Glomerular endothelial cell (primary cell): ENCODE measurements around the gene SP1. TPM values are rescaled to one million over a fixed set of nuclear protein-coding genes. Genes with fewer than 3 reads are reported as not detected.
"Not testable (repeated sequence)": the region's sequence is repeated elsewhere in the genome, so short reads cannot be mapped to it uniquely, and the experiment has no call there.

Experiments used
- DNase-seq: peaks from one replicate; pipeline ENCODE4 v3.0.0-alpha.2; 2011; ENCODE audit warnings: low read depth, low spot score; ENCODE audit errors: extremely low read depth
- total RNA-seq: library from RNA; depleted of rRNA; stranded (reverse); fragments of >200 nt; gene quantifications from 2 replicates; pipeline ENCODE4 v1.2.3, GENCODE V29; 2015

Gene SP1
- total RNA-seq, 1 donor from 2014 or later = 39.0 TPM

DNA sequence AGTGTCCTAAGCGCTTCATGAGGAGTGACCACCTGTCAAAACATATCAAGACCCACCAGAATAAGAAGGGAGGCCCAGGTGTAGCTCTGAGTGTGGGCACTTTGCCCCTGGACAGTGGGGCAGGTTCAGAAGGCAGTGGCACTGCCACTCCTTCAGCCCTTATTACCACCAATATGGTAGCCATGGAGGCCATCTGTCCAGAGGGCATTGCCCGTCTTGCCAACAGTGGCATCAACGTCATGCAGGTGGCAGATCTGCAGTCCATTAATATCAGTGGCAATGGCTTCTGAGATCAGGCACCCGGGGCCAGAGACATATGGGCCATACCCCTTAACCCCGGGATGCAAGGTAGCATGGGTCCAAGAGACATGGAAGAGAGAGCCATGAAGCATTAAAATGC, 31.0 kb downstream of the SP1 start:
- no peak for DNase-seq

- DNase-seq = no peak
Observed at GRCh38 chr12:53413485-53414204, 33.7 kb downstream of the SP1 start.

DNA sequence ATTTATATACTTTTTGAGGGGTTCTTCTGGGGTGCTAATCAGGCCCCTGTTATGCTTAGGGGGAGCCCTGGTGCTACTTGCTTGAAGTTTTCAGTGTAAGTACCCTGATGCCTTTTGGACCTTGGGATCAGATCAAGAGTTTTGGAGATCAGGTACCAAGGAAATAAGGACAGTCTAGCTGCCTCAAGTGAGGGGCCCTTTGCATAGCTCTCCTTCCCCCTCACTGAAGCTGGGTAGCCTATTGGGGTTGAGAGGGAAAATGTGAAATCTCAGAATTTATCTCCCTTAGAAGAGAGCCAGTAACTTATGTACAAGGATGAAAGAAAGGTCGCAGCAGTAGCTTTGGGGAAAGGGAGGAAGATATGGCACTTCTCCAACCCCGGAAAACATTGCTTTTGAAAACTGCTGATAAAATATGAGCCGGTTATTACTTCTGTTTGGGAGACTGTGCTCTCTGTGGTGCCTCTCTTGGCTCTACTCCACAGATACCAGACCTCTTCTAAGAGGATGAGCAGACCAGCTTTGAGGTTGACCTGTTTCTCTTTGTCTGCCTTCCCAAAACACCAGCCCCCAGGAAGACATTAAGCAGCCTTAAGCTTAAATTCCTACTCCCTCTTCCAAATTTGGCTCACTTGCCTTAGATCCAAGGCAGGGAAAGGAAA, 34.9 kb downstream of the SP1 start:
- DNase-seq = no peak

DNA sequence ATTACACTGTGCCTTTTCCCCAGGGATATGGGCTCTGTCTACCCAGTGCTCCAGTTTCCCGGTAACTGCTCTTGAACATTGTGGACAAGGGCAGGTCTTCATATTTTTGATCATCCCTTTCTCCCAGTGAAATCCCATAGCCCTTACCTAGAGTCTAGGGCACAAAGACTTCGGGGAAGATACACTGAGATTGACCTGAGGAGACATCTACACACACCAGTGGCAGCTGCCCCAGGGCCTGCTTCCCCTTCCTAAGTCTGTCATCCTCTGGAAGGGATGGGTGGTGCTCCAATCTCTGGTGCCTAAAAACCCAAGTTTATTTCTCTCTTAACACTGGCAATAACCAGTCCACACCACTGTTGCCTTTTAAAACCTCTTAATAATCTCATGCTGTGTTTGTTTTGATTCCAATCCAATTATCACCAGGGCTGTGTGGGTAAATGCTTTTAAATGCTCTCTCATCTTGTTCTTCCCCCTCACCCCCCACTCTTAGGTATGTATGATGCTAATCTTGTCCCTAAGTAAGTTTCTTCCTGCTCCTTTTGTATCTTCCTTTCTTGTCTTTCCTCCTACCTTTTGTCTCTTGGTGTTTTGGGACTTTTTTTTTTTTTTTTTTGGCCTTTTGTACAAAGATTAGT, 35.9 kb downstream of the SP1 start:
- not testable (repeated sequence) for DNase-seq

DNA sequence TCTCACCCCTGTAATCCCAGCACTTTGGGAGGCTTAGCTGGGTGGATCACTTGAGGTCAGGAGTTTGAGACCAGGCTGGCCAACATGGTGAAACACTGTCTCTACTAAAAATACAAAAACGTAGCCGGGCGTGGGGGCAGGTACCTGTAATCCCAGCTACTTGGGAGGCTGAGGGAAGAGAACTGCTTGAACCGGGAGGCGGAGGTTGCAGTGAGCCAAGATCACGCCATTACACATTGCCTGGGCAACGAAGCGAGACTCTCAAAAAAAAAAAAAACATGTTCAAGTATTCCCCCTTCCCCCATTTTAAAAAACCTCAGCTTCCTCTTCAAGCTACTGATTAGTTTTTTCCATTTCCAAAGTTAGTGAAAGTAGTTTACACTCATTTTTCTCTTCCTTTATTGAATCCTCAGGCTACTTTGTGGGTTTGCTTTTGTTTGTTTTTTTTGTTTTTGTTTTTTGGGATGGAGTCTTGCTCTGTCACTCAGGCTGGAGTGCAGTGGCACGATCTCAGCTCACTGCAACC, 37.4 kb downstream of the SP1 start:
- not testable (repeated sequence) for DNase-seq

DNA sequence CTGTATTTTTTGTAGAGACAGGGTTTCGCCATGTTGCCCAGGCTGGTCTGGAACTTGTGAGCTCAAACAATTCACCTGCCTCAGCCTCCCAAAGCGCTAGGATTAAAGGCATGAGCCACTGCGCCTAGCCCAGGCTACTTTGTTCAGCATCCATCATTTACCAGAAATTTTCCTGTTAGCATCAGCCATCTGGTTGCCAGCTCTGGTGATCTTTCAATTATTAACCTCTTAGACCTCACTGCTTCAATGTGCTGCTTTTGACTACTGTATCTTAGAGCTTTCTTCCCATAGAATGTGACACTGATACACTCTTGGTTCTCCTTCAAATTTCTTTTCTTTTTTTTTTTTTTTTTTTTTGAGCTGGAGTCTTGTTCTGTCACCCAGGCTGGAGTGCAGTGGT, 38.2 kb downstream of the SP1 start:
- DNase-seq = no peak

DNA sequence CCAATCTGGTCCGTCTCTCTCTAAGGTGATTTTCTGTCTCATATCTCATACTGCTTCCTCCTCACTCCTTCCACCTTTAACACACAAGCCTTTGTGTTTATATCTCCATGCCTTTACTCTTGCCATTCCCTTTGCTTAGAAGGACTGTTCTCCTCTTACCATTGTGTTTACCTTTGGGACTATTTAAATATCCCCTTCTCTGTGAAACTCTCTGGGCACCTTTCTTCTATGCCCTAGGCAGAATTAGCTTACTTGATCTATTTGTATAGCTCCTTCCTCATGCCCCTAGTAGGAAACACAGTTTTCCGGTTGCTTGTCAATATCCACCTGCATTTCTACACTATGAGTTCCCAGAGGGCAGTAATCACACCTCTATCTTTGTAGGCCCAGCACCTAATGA, 39.8 kb downstream of the SP1 start:
- no peak for DNase-seq

DNA sequence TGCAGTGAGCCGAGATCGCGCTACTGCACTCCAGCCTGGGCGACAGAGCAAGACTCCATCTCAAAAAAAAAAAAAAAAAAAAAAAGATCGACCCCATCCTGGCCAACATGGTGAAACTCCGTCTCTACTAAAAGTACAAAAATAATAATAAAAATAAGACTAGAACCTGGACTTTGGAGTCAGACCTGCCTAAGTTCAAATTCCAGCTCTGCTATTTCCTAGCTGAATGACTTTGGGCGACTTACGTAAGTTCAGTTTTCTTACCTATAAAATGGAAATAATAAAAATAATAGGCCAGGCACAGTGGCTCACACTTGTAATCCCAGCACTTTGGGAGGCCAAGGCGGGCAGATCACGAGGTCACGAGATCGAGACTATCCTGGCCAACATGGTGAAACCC, 42.3 kb downstream of the SP1 start:
- DNase-seq = not testable (repeated sequence)

- DNase-seq = no peak
Observed at GRCh38 chr12:53423597-53423996, 43.6 kb downstream of the SP1 start, which contains the start of gene AMHR2. TSS of gene AMHR2 (plus strand) at chr12:53423855. CDS start at chr12:53423935, 80 bp downstream.

- no peak for DNase-seq
Observed at GRCh38 chr12:53424626-53425514, 44.9 kb downstream of the SP1 start.

DNA sequence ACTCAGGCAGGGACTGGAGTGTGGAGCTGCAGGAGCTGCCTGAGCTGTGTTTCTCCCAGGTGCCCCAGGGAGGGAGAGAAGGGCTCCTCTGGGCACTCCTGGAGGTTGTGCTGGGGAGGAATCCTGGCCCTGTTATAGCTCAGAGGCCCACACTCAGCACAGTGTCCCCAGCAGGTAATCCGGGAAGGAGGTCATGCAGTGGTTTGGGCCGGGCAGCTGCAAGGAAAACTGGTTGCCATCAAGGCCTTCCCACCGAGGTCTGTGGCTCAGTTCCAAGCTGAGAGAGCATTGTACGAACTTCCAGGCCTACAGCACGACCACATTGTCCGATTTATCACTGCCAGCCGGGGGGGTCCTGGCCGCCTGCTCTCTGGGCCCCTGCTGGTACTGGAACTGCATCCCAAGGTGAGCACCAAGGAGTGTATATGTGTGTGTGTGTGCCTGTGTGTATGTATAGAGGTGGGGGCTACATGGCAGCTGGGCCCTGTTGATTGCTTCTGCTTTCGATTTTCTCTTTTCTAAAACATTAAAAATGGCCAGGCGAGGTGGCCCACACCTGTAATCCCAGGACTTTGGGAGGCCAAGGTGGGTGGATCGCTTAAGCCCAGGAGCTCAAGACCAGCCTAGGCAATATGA, 45.7 kb downstream of the SP1 start:
- no peak for DNase-seq

DNA sequence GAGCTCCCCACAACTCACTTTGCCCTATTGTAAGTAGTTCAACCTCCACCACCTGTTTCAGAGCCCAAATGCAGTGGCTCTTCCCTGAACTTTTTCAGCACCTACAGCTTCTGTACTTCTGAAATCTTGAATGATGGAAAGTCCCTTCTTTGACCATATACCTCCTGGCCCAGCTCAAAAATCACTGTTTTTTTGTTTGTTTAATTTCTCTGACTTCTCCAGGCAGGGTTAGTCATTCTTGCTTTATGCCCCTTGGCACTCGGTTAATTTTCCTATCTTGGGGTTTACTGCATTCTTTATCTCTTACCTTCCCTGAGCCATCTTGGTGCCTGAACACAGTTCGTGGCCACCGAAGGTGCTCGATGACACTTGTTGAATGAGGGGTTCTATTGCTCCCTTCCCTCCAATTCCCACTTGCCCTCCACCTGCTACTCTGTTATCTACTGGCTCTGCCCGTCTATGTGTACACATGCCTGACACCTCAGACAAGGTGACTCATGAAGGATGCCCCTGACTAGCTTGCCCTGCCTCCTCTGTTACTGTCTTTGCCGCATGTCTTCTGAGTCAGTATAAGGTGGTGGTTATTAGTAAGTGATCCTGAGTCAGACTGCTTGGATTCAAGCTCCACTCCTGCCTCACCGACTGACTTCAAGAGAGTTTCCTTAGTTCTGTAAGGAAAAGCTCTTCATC, 48.1 kb downstream of the SP1 start:
- DNase-seq = no peak

- DNase-seq = no peak
Observed at GRCh38 chr12:53428741-53429140, 48.8 kb downstream of the SP1 start.

DNA sequence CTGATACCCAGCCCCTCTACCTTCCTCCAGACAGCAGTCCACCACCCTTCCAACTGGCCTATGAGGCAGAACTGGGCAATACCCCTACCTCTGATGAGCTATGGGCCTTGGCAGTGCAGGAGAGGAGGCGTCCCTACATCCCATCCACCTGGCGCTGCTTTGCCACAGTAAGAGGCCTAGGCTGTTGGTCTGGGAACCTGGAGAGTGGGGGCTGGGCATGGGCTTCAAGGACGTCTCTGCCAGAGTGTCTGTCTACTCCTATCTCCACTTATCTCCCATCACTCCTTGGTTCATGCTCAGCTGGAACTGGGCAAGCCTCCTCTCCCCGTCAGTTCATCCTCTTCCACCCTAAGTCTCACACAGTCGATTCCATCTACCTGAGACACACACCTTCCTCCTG, 50.1 kb downstream of the SP1 start:
- no peak for DNase-seq

- DNase-seq = no peak
Observed at GRCh38 chr12:53431187-53431586, 51.2 kb downstream of the SP1 start.

DNA sequence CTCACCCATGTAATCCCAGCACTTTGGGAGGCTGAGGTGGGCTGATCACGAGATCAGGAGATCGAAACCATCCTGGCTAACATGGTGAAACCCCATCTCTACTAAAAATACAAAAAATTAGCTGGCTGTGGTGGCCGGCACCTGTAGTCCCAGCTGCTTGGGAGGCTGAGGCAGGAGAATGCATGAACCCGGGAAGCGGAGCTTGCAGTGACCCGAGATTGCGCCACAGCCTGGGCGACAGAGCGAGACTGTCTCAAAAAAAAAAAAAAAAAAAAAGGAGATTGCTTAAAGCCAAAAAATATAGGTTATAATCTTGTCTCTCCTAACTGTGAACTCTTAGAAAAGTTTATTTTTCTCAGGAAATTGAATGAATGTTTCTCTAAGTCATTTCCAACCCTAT, 55.4 kb downstream of the SP1 start:
- DNase-seq = not testable (repeated sequence)

DNA sequence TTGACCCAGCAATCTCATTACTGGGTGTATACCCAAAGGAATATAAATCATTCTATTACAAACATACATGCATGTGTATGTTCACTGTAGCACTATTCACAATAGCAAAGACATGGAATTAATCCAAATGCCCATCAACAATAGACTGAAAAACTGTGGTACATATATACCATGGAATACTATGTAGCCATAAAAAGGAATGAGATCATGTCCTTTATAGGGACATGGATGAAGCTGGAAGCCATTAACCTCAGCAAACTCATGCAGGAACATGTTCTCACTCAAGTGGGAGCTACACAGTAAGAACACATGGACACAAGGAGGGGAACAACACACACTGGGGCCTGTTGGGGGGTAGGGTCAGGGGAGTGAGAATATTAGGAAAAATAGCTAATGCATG, 59.6 kb downstream of the SP1 start:
- DNase-seq = not testable (repeated sequence)

GRCh38 chr12:53441040-53441833, 61.3 kb downstream of the SP1 start, which contains the start of gene PRR13:
TSS of gene PRR13 (plus strand) at chr12:53441734. CDS start at chr12:53442715, 981 bp downstream.
- DNase-seq = peak; percentile 97

- DNase-seq = no peak
Observed at GRCh38 chr12:53443955-53444354, 64.0 kb downstream of the SP1 start.
